OCI-LY7 (cell line): ENCODE data around the gene NXN. TPM values are rescaled to one million over a fixed set of nuclear protein-coding genes. Genes with fewer than 3 reads are reported as not detected.

ENCODE experiments used
- BruUV-seq: library from RNA; stranded (reverse); fragments of 400-500 nt; replicated peaks from 2 replicates; lab custom pipeline; 2021; lab: Mats Ljungman, UMichigan
- CTCF ChIA-PET: fragments of 300-600 bp; sonication (Branson Sonifier 250); formaldehyde crosslinking; loops from one replicate; lab custom pipeline; 2022; ENCODE audit warnings: antibody characterized with exemption; ENCODE audit not compliant: unreplicated experiment; lab: Charles Lee
- POLR2A ChIA-PET: fragments of 300-600 bp; sonication (Branson Sonifier 250); formaldehyde crosslinking; loops from one replicate; lab custom pipeline; 2022; ENCODE audit warnings: antibody characterized with exemption; lab: Charles Lee
- DNase-seq: peaks from one replicate; pipeline ENCODE4 v3.0.0-alpha.2; 2015; ENCODE audit warnings: low spot score
- H2AFZ ChIP-seq: fragments of 200-600 bp; sonication (generic), shearing (Covaris generic); 2 replicates; pipeline ENCODE4 v1.6.1; 2014; ENCODE audit warnings: mild to moderate bottlenecking, antibody characterized with exemption, low read length, moderate library complexity
- H3K27ac ChIP-seq: fragments of 200-600 bp; sonication (generic); 2 replicates; pipeline ENCODE4 v1.5.1; 2014; ENCODE audit warnings: mixed run types, low read depth, mild to moderate bottlenecking, moderate library complexity, low read length, inconsistent platforms; ENCODE audit not compliant: poor library complexity, severe bottlenecking
- H3K36me3 ChIP-seq: fragments of 200-600 bp; sonication (generic); 2 replicates; pipeline ENCODE4 v1.6.1; 2014; ENCODE audit warnings: mild to moderate bottlenecking, antibody characterized with exemption, low read length, moderate library complexity, mixed read lengths; ENCODE audit not compliant: insufficient read depth
- H3K4me1 ChIP-seq: fragments of 200-600 bp; sonication (generic); 2 replicates; pipeline ENCODE4 v1.5.1; 2014; ENCODE audit warnings: mild to moderate bottlenecking, low read length; ENCODE audit not compliant: insufficient read depth, poor library complexity, severe bottlenecking
- H3K4me2 ChIP-seq: fragments of 200-600 bp; sonication (generic); 2 replicates; pipeline ENCODE4 v1.6.1; 2014; ENCODE audit warnings: mild to moderate bottlenecking, low read length
- H3K4me3 ChIP-seq: fragments of 200-600 bp; sonication (generic); 2 replicates; pipeline ENCODE4 v1.5.1; 2014; ENCODE audit warnings: mild to moderate bottlenecking, low read depth, low read length; ENCODE audit not compliant: poor library complexity, severe bottlenecking
- H3K79me2 ChIP-seq: fragments of 200-600 bp; sonication (generic); 2 replicates; pipeline ENCODE4 v1.6.1; 2016; ENCODE audit warnings: low read depth, mild to moderate bottlenecking, low read length, moderate library complexity, mixed read lengths; ENCODE audit not compliant: insufficient read depth
- H3K9me2 ChIP-seq: fragments of 200-600 bp; sonication (generic); 2 replicates; pipeline ENCODE4 v1.6.1; 2016; ENCODE audit warnings: mild to moderate bottlenecking, low read length, mixed read lengths; ENCODE audit not compliant: insufficient read depth
- H3K9me3 ChIP-seq: fragments of 200-600 bp; sonication (generic); 2 replicates; pipeline ENCODE4 v1.6.1; 2014; ENCODE audit warnings: mild to moderate bottlenecking, mixed run types, low read length, mixed read lengths
- H4K20me1 ChIP-seq: fragments of 200-600 bp; sonication (generic); 2 replicates; pipeline ENCODE4 v1.6.1; 2014; ENCODE audit warnings: mild to moderate bottlenecking, antibody characterized with exemption, low read length, moderate library complexity, mixed read lengths; ENCODE audit not compliant: insufficient read depth
- CTCF ChIP-seq: fragments of 200-600 bp; sonication (generic); conservative IDR thresholded peaks from 2 replicates; pipeline ENCODE4 v1.5.1; 2014; ENCODE audit warnings: mild to moderate bottlenecking, antibody characterized with exemption, low read length, moderate library complexity, mixed read lengths
- EZH2phosphoT487 ChIP-seq: fragments of 200-600 bp; sonication (generic); IDR thresholded peaks from 2 replicates; pipeline ENCODE4 v1.6.1; 2018; ENCODE audit warnings: low read depth, borderline replicate concordance, mild to moderate bottlenecking, mixed run types, antibody characterized with exemption, low read length, moderate library complexity, mixed read lengths
- intact Hi-C: fragments of 100-400 bp; cut with micrococcal nuclease; formaldehyde crosslinking; loops from one replicate; pipeline ENCODE4 v1.10.0; 2022; ENCODE audit not compliant: unreplicated experiment
- total RNA-seq, 2 experiments: library from RNA; depleted of rRNA in 1 of 2; stranded (reverse); fragments of >200 nt in 1 of 2; shearing (Covaris generic) in 1 of 2; gene quantifications; 2 replicates each; pipeline ENCODE4 v1.2.3, GENCODE V29; 2014 to 2022

The NXN gene
- total RNA-seq, 2 experiments from 2014 or later = 1.3 to 2.8 TPM

GRCh38 chr17:880443-881269 lies 98.9 kb downstream of the NXN start:
- POLR2A ChIA-PET = no interaction called here
- intact Hi-C loops = no loop called here

GRCh38 chr17:879546-880442 lies 99.8 kb downstream of the NXN start:
- CTCF ChIA-PET = interaction anchor here (1.0 kb wide), 1 partner anchor 97 kb away, joined by 3 read pairs; the partner anchor contains the start of genes GLOD4 and MRM3
- peak; percentile 70 for DNase-seq
- no TSS peak for BruUV-seq
- no peaks in the 10 kb centered on the region for H3K4me1 ChIP-seq
- no peaks in the 10 kb centered on the region for H4K20me1 ChIP-seq
- no peak overlapping the region for H3K4me3 ChIP-seq
- no peak overlapping the region for H3K4me2 ChIP-seq
- H3K36me3 ChIP-seq = no peaks in the 10 kb centered on the region
- H2AFZ ChIP-seq = no peak overlapping the region
- intact Hi-C loops = loop anchor here (1.0 to 5.0 kb wide), 2 partner anchors 102 to 118 kb away; partner anchors contain the start of gene TIMM22
- no peak overlapping the region for H3K27ac ChIP-seq
- H3K9me3 ChIP-seq = no peaks in the 10 kb centered on the region
- H3K79me2 ChIP-seq = no peaks in the 10 kb centered on the region
- TF ChIP-seq EZH2phosphoT487 = no peak
- TF ChIP-seq CTCF = peak; percentile 71
- H3K9me2 ChIP-seq = no peaks in the 10 kb centered on the region
- POLR2A ChIA-PET = no interaction called here

More at GRCh38 chr17:880443-881269, 98.9 kb downstream of the NXN start:
- Histone ChIP-seq H3K27ac (no peak overlapping the region), H3K79me2 (no peaks in the 10 kb centered on the region), H3K9me2 (no peaks in the 10 kb centered on the region), H2AFZ (no peak overlapping the region), H4K20me1 (no peaks in the 10 kb centered on the region), H3K4me3 (no peak overlapping the region), H3K4me2 (no peak overlapping the region), H3K4me1 (no peaks in the 10 kb centered on the region), H3K36me3 (no peaks in the 10 kb centered on the region), H3K9me3 (no peaks in the 10 kb centered on the region)
- CTCF ChIA-PET = no interaction called here
- no peak for DNase-seq
- TF ChIP-seq EZH2phosphoT487 (no peak), CTCF (no peak)
- BruUV-seq = no TSS peak
